HEK293 (cell line): ENCODE data around the gene TXNIP.
A peak's percentile ranks its signal among the peaks of the same experiment; 100 is the strongest.

ENCODE experiments used
- CTCF ChIA-PET: fragments of 350-600 bp; formaldehyde crosslinking; extraction: SDS; loops from one replicate; lab custom pipeline; 2021; ENCODE audit warnings: antibody characterized with exemption; lab: Yijun Ruan, JAX
- POLR2A ChIA-PET: fragments of 300-600 bp; formaldehyde crosslinking; extraction: SDS; loops from one replicate; lab custom pipeline; 2020; ENCODE audit warnings: antibody characterized with exemption, inconsistent platforms; lab: Yijun Ruan, JAX
- H3K27ac ChIP-seq: fragments of 200-500 bp; sonication (Bioruptor generic); 2 replicates; pipeline ENCODE4 v1.5.1; 2014; ENCODE audit warnings: low read depth, low read length, control low read depth, inconsistent platforms; ENCODE audit errors: extremely low read depth
- H3K36me3 ChIP-seq, 2 experiments: fragments of 200-500 bp in 1 of 2; sonication (Bioruptor generic) in 1 of 2; 1 replicate in 1 of 2; 2 replicates in 1 of 2; pipeline ENCODE4 v1.5.1; 2014 to 2017; ENCODE audit warnings: inconsistent platforms in 2 of 2, low read length in 2 of 2; ENCODE audit not compliant: control insufficient read depth in 2 of 2, insufficient read depth in 1 of 2
- H3K4me1 ChIP-seq: fragments of 200-500 bp; sonication (Bioruptor generic); 2 replicates; pipeline ENCODE4 v1.5.1; 2014; ENCODE audit warnings: mild to moderate bottlenecking, low read length, inconsistent platforms; ENCODE audit not compliant: control insufficient read depth, insufficient read depth
- H3K4me3 ChIP-seq: 2 replicates; pipeline ENCODE4 v1.5.1; 2011; ENCODE audit warnings: low read depth, mild to moderate bottlenecking, control low read depth, low read length, moderate library complexity
- H3K9me3 ChIP-seq: fragments of 200-500 bp; sonication (Bioruptor generic); 2 replicates; pipeline ENCODE4 v1.5.1; 2014; ENCODE audit warnings: low read depth, low read length, inconsistent platforms; ENCODE audit not compliant: control insufficient read depth, insufficient read depth
- GLIS1 ChIP-seq: fragments of 450-650 bp; formaldehyde crosslinking; IDR thresholded peaks from 2 replicates; pipeline ENCODE4 v1.5.1; 2016; ENCODE audit warnings: missing biosample characterization, missing genetic modification characterization
- WT1 ChIP-seq: fragments of 450-650 bp; formaldehyde crosslinking; IDR thresholded peaks from 2 replicates; pipeline ENCODE4 v1.5.1; 2016; ENCODE audit warnings: missing biosample characterization, missing genetic modification characterization
- ZEB2 ChIP-seq: fragments of 450-650 bp; formaldehyde crosslinking; IDR thresholded peaks from 2 replicates; pipeline ENCODE4 v1.5.1; 2016; ENCODE audit warnings: missing biosample characterization, missing genetic modification characterization
- ZNF174 ChIP-seq: fragments of 450-650 bp; formaldehyde crosslinking; IDR thresholded peaks from 2 replicates; pipeline ENCODE4 v1.5.0; 2017; ENCODE audit warnings: missing biosample characterization, mild to moderate bottlenecking, missing genetic modification characterization
- ZNF202 ChIP-seq: fragments of 450-650 bp; formaldehyde crosslinking; IDR thresholded peaks from 2 replicates; pipeline ENCODE4 v1.5.1; 2016; ENCODE audit warnings: missing biosample characterization, missing genetic modification characterization, borderline replicate concordance
- ZNF214 ChIP-seq: fragments of 450-650 bp; formaldehyde crosslinking; IDR thresholded peaks from 2 replicates; pipeline ENCODE4 v1.5.1; 2017; ENCODE audit warnings: missing biosample characterization, mild to moderate bottlenecking, missing genetic modification characterization, borderline replicate concordance
- ZNF302 ChIP-seq: fragments of 450-650 bp; formaldehyde crosslinking; IDR thresholded peaks from 2 replicates; pipeline ENCODE4 v1.5.1; 2016; ENCODE audit warnings: missing biosample characterization, missing genetic modification characterization, low read depth
- ZNF416 ChIP-seq: fragments of 450-650 bp; formaldehyde crosslinking; IDR thresholded peaks from 2 replicates; pipeline ENCODE4 v1.5.1; 2016; ENCODE audit warnings: missing biosample characterization, missing genetic modification characterization
- ZNF433 ChIP-seq: fragments of 450-650 bp; formaldehyde crosslinking; IDR thresholded peaks from 2 replicates; pipeline ENCODE4 v1.5.1; 2016; ENCODE audit warnings: missing biosample characterization, missing genetic modification characterization, low read depth
- ZNF571 ChIP-seq: fragments of 450-650 bp; formaldehyde crosslinking; IDR thresholded peaks from 2 replicates; pipeline ENCODE4 v1.5.0; 2017; ENCODE audit warnings: missing biosample characterization, missing genetic modification characterization
- ZNF596 ChIP-seq: fragments of 450-650 bp; IDR thresholded peaks from 2 replicates; pipeline ENCODE4 v1.5.0; 2018; ENCODE audit warnings: missing biosample characterization, mild to moderate bottlenecking, missing genetic modification characterization, moderate library complexity
- ZNF660 ChIP-seq: fragments of 450-650 bp; IDR thresholded peaks from 2 replicates; pipeline ENCODE4 v1.5.1; 2018; ENCODE audit warnings: missing biosample characterization, mild to moderate bottlenecking, missing genetic modification characterization
- ZNF777 ChIP-seq: fragments of 450-650 bp; formaldehyde crosslinking; IDR thresholded peaks from 2 replicates; pipeline ENCODE4 v1.5.1; 2017; ENCODE audit warnings: missing biosample characterization, missing genetic modification characterization, borderline replicate concordance
- ZSCAN30 ChIP-seq: fragments of 450-650 bp; IDR thresholded peaks from 2 replicates; pipeline ENCODE4 v1.5.1; 2018; ENCODE audit warnings: missing biosample characterization, mild to moderate bottlenecking, missing genetic modification characterization, moderate library complexity
- TF ChIP-seq, protein P1 (sequence below): fragments of 450-650 bp; formaldehyde crosslinking; IDR thresholded peaks from 2 replicates; pipeline ENCODE4 v1.5.1; 2016; ENCODE audit warnings: missing biosample characterization, missing genetic modification characterization
- TF ChIP-seq, protein P2 (sequence below): fragments of 450-650 bp; formaldehyde crosslinking; IDR thresholded peaks from 2 replicates; pipeline ENCODE4 v1.5.1; 2016; ENCODE audit warnings: missing biosample characterization, missing genetic modification characterization
- TF ChIP-seq, protein P3 (sequence below): fragments of 450-650 bp; formaldehyde crosslinking; IDR thresholded peaks from 2 replicates; pipeline ENCODE4 v1.5.1; 2017; ENCODE audit warnings: missing biosample characterization, missing genetic modification characterization
- TF ChIP-seq, protein P4 (sequence below): fragments of 450-650 bp; formaldehyde crosslinking; IDR thresholded peaks from 2 replicates; pipeline ENCODE4 v1.5.1; 2016; ENCODE audit warnings: missing biosample characterization, missing genetic modification characterization

The TXNIP gene

DNA sequence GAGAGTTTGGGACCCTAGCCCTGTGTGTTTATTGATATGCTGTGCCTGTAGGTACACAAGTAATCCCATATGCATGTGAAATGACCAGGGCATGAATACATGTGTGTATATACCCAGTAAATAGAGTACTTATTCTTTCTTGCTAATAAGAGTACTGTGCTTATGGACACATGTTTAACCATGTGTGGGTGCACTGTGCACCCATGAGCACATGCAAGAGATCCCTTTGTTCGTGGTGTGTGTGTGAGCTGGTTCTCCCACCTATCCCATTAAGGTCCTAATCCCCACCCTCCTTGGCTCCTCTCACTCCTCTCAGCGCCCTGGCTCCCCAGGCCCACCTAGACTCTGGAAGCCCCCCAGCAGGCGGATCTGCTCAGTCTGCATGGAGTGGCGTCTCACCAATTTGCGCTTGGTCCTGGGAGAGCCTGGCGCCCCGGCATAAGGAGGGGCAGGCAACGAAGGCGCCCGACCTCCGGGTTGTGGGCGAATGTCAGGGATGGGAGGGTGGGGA is 36.4 kb downstream of the TXNIP start:
- Histone ChIP-seq H3K36me3 (no peaks in the 10 kb centered on the region), H3K27ac (no peak overlapping the region; the same call in 1 of the 2 replicates), H3K4me3 (peak overlapping the region; percentile 56), H3K9me3 (no peaks in the 10 kb centered on the region)
- POLR2A ChIA-PET, result interaction anchor here (0.6 to 0.9 kb wide), 2 partner anchors 68 to 101 kb away, joined by 3 read pairs; no protein-coding TSS in a partner anchor
- CTCF ChIA-PET, result interaction anchor here (0.5 kb wide), 1 partner anchor 13 kb away, joined by 3 read pairs; no protein-coding TSS in a partner anchor
- TF ChIP-seq ZNF596 (tag by site-specific recombination) (no peak), ZNF433 (tag by site-specific recombination) (no peak), ZNF571 (no peak), ZNF416 (tag by site-specific recombination) (no peak), ZNF777 (tag by site-specific recombination) (no peak), WT1 (no peak), ZEB2 (tag by site-specific recombination) (no peak), ZNF214 (tag by site-specific recombination) (no peak), ZNF660 (tag by site-specific recombination) (no peak), ZNF202 (no peak), ZSCAN30 (no peak), ZNF174 (tag by site-specific recombination) (no peak), ZNF302 (tag by site-specific recombination) (no peak), GLIS1 (tag by site-specific recombination) (no peak)
- TF ChIP-seq, protein P1, sequence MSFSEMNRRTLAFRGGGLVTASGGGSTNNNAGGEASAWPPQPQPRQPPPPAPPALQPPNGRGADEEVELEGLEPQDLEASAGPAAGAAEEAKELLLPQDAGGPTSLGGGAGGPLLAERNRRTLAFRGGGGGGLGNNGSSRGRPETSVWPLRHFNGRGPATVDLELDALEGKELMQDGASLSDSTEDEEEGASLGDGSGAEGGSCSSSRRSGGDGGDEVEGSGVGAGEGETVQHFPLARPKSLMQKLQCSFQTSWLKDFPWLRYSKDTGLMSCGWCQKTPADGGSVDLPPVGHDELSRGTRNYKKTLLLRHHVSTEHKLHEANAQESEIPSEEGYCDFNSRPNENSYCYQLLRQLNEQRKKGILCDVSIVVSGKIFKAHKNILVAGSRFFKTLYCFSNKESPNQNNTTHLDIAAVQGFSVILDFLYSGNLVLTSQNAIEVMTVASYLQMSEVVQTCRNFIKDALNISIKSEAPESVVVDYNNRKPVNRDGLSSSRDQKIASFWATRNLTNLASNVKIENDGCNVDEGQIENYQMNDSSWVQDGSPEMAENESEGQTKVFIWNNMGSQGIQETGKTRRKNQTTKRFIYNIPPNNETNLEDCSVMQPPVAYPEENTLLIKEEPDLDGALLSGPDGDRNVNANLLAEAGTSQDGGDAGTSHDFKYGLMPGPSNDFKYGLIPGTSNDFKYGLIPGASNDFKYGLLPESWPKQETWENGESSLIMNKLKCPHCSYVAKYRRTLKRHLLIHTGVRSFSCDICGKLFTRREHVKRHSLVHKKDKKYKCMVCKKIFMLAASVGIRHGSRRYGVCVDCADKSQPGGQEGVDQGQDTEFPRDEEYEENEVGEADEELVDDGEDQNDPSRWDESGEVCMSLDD (tag by site-specific recombination), result no peak
- TF ChIP-seq, protein P2, sequence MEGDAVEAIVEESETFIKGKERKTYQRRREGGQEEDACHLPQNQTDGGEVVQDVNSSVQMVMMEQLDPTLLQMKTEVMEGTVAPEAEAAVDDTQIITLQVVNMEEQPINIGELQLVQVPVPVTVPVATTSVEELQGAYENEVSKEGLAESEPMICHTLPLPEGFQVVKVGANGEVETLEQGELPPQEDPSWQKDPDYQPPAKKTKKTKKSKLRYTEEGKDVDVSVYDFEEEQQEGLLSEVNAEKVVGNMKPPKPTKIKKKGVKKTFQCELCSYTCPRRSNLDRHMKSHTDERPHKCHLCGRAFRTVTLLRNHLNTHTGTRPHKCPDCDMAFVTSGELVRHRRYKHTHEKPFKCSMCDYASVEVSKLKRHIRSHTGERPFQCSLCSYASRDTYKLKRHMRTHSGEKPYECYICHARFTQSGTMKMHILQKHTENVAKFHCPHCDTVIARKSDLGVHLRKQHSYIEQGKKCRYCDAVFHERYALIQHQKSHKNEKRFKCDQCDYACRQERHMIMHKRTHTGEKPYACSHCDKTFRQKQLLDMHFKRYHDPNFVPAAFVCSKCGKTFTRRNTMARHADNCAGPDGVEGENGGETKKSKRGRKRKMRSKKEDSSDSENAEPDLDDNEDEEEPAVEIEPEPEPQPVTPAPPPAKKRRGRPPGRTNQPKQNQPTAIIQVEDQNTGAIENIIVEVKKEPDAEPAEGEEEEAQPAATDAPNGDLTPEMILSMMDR, result no peak
- TF ChIP-seq, protein P3, sequence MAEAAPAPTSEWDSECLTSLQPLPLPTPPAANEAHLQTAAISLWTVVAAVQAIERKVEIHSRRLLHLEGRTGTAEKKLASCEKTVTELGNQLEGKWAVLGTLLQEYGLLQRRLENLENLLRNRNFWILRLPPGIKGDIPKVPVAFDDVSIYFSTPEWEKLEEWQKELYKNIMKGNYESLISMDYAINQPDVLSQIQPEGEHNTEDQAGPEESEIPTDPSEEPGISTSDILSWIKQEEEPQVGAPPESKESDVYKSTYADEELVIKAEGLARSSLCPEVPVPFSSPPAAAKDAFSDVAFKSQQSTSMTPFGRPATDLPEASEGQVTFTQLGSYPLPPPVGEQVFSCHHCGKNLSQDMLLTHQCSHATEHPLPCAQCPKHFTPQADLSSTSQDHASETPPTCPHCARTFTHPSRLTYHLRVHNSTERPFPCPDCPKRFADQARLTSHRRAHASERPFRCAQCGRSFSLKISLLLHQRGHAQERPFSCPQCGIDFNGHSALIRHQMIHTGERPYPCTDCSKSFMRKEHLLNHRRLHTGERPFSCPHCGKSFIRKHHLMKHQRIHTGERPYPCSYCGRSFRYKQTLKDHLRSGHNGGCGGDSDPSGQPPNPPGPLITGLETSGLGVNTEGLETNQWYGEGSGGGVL, result no peak
- TF ChIP-seq, protein P4, sequence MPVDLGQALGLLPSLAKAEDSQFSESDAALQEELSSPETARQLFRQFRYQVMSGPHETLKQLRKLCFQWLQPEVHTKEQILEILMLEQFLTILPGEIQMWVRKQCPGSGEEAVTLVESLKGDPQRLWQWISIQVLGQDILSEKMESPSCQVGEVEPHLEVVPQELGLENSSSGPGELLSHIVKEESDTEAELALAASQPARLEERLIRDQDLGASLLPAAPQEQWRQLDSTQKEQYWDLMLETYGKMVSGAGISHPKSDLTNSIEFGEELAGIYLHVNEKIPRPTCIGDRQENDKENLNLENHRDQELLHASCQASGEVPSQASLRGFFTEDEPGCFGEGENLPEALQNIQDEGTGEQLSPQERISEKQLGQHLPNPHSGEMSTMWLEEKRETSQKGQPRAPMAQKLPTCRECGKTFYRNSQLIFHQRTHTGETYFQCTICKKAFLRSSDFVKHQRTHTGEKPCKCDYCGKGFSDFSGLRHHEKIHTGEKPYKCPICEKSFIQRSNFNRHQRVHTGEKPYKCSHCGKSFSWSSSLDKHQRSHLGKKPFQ (tag by site-specific recombination), result no peak
- TF ChIP-seq, all 188 proteins: peak for 0
- H3K4me1 ChIP-seq, result peaks cover 12% of the 10 kb centered on the region
